ENCODE measurements around the gene ATP6AP2.

The ATP6AP2 gene

GRCh38 chrX:40644821-40645358, 64.1 kb downstream of the ATP6AP2 start:
- DNase-seq (ENCODE audit: low read depth), result peak; percentile 58

DNA sequence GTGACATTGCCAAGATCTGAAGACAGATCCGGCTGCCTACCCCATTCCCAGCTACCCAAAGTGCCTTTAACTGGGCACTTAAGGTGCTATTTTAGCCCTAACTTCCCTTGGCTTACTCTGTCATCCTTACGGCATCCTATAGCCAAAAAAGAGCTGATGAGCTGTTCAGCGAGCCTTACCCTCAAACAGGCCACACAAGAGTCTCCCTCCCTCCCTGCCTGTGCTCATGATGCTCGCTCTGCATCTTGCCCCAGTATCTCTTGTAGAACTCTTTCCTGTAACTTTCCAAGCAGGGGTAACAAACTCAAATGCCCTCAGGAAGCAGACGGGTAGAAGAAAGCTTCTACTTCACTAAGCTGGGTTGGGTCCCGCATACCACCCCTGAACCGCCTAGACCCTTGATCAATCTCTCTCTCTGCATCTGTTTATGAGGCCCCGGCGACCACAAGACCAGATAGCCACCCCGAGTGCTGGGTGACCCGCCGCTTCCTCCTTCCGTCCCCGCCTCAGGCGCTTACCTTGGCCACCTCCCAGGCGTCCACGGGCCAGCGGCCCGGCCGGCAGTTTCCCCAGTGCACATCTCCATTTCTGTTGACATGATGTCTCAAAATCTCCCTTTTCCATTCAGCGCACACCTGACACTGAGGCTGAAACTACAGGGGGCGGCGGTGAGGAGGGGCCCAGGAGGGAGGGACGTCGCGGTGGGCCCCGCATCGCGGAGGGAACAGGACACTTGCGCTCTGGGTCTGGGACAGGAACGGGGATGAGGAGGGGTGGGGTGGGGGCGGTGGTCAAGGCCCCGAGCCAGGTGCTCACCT, 65.9 kb downstream of the ATP6AP2 start:
- peak; percentile 3 for DNase-seq (ENCODE audit: low read depth)

DNA sequence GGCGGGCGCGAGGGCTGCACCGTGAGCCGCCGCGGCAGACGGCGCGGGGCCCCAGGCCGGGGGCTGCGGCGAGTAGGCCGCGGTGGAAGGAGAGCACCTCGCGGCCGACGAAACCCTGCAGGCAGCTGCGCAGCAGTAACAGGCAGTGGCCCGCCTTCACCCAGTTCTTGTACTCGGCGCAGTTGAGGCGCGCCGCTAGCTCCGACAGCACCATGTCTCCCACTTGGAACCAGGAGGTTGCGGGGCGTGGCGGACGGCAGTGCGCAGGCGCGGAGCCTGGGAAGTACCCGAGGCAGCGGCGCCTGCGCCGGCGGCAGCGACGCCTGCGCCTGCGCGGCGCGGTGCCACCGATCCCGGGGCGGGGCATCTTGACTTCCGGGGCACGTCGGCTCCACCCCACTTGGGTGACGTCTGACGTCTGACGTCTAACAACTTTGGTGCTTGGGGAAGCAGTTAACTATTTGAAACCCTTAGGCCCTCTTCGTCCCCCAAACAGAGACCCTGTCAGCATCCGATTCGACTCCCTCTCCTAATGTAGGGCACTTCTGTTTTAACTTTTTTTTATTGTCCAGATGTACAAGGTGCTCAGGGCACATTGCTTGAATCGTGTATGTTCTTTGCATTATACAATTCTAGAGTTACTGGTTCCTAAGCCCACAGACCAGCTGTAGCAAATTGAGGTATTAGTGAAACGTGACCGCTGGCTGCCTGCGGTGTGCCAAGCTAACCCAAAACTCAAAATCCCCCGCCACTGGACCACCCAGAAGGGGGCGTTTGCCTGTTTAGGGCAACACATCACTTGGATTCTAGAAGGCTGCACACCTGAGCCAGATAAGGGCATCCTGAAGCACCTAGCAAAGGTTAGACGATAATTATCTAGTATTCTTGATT, 66.8 kb downstream of the ATP6AP2 start, which contains the start of gene CXorf38:
CXorf38 (minus strand) TSS at position 255 of the 891 bp plus-strand sequence; CDS start at position 214, 41 bp downstream.
- DNase-seq (ENCODE audit: low read depth), result peak; percentile 81

- peak; percentile 21 for DNase-seq (ENCODE audit: low read depth)
Observed at GRCh38 chrX:40651620-40652223, 71.0 kb downstream of the ATP6AP2 start.

GRCh38 chrX:40652664-40653063, 71.9 kb downstream of the ATP6AP2 start:
- DNase-seq (ENCODE audit: low read depth), result no peak

- no peak for DNase-seq (ENCODE audit: low read depth)
Observed at GRCh38 chrX:40653535-40653934, 72.8 kb downstream of the ATP6AP2 start.

Data from fibroblast of gingiva (primary cell).